HCT116 (cell line): ENCODE measurements around the gene ASB6.

Experiments used
- EZH2phosphoT487 ChIP-seq: fragments of 200-600 bp; IDR thresholded peaks from 2 replicates; pipeline ENCODE4 v1.6.1; 2018; ENCODE audit warnings: antibody characterized with exemption, borderline replicate concordance
- TF ChIP-seq, protein P1 (sequence below): IDR thresholded peaks from 2 replicates; pipeline ENCODE4 v1.6.1; 2012; ENCODE audit warnings: low read depth

DNA sequence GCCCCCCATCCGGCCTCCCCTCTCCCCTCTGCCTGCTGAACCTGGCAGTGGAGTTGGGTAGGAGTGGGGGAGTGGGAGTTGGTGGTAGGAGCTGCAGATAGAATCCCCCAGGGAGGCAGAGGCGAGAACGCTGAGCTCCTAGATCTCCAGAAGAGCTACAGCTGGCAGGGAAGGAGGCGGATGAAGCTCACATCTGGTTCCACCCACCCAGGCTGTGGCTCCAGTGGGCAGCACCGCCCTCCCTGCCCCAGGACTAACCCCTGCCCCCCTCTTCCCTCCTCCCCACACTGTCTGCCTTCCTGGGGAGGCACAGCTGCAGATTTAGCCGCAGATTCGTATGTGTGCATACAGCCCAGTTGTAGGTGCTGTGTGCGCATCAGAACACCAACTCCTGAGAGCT is 55.3 kb downstream of the ASB6 start:
- no peak for TF ChIP-seq EZH2phosphoT487
- TF ChIP-seq, protein P1, sequence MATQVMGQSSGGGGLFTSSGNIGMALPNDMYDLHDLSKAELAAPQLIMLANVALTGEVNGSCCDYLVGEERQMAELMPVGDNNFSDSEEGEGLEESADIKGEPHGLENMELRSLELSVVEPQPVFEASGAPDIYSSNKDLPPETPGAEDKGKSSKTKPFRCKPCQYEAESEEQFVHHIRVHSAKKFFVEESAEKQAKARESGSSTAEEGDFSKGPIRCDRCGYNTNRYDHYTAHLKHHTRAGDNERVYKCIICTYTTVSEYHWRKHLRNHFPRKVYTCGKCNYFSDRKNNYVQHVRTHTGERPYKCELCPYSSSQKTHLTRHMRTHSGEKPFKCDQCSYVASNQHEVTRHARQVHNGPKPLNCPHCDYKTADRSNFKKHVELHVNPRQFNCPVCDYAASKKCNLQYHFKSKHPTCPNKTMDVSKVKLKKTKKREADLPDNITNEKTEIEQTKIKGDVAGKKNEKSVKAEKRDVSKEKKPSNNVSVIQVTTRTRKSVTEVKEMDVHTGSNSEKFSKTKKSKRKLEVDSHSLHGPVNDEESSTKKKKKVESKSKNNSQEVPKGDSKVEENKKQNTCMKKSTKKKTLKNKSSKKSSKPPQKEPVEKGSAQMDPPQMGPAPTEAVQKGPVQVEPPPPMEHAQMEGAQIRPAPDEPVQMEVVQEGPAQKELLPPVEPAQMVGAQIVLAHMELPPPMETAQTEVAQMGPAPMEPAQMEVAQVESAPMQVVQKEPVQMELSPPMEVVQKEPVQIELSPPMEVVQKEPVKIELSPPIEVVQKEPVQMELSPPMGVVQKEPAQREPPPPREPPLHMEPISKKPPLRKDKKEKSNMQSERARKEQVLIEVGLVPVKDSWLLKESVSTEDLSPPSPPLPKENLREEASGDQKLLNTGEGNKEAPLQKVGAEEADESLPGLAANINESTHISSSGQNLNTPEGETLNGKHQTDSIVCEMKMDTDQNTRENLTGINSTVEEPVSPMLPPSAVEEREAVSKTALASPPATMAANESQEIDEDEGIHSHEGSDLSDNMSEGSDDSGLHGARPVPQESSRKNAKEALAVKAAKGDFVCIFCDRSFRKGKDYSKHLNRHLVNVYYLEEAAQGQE, result no peak
